Liver (tissue), 9 donors: ENCODE measurements around the gene TPD52L2. TPM values are rescaled to one million over a fixed set of nuclear protein-coding genes. Genes with fewer than 3 reads are reported as not detected.

Experiments
- DNase-seq: peaks from one replicate; pipeline ENCODE4 v3.0.0-alpha.2; 2017; ENCODE audit warnings: low spot score
- H3K27ac ChIP-seq, 2 donors: one replicate each; pipeline ENCODE4 v1.7.0; 2013; ENCODE audit warnings: inconsistent platforms in 2 of 2, low read length in 2 of 2, control low read depth in 1 of 2, low read depth in 1 of 2, mild to moderate bottlenecking in 1 of 2
- H3K27me3 ChIP-seq, 4 donors: one replicate each; pipeline versions ENCODE4 v1.6.1 to v1.7.0; 2013; ENCODE audit warnings: low read length in 3 of 4, inconsistent platforms in 1 of 4, mild to moderate bottlenecking in 1 of 4, moderate library complexity in 1 of 4; ENCODE audit not compliant: control insufficient read depth in 4 of 4, insufficient read depth in 4 of 4
- H3K36me3 ChIP-seq, 4 donors: one replicate each; pipeline versions ENCODE4 v1.6.1 to v1.7.0; 2013; ENCODE audit warnings: low read length in 3 of 4, mild to moderate bottlenecking in 3 of 4, low read depth in 1 of 4, moderate library complexity in 1 of 4; ENCODE audit not compliant: control insufficient read depth in 4 of 4, insufficient read depth in 3 of 4
- H3K4me1 ChIP-seq, 4 donors: one replicate each; pipeline versions ENCODE4 v1.6.1 to v1.7.0; 2013; ENCODE audit warnings: low read length in 3 of 4, mild to moderate bottlenecking in 3 of 4, moderate library complexity in 1 of 4; ENCODE audit not compliant: control insufficient read depth in 4 of 4, insufficient read depth in 4 of 4
- H3K4me3 ChIP-seq, 3 donors: one replicate each; pipeline versions ENCODE4 v1.6.1 to v1.7.0; 2013; ENCODE audit warnings: low read length in 3 of 3, control low read depth in 1 of 3, low read depth in 1 of 3, mild to moderate bottlenecking in 1 of 3
- H3K9ac ChIP-seq, 2 donors: one replicate each; pipeline ENCODE4 v1.7.0; 2013; ENCODE audit warnings: low read length in 2 of 2, mild to moderate bottlenecking in 2 of 2, moderate library complexity in 2 of 2, control low read depth in 1 of 2, low read depth in 1 of 2
- H3K9me3 ChIP-seq, 4 donors: one replicate each; pipeline versions ENCODE4 v1.6.1 to v1.7.0; 2013; ENCODE audit warnings: low read length in 3 of 4; ENCODE audit not compliant: control insufficient read depth in 4 of 4
- ATF3 ChIP-seq: IDR thresholded peaks from 2 replicates; pipeline ENCODE4 v1.6.1; 2016; ENCODE audit warnings: antibody characterized with exemption
- CTCF ChIP-seq: fragments of 150-350 bp; IDR thresholded peaks from 2 replicates; pipeline ENCODE4 v1.5.1; 2017; ENCODE audit warnings: improper control_type of control experiment, low read depth, low read length; ENCODE audit not compliant: missing input control
- EGR1 ChIP-seq, 2 donors: IDR thresholded peaks; 2 replicates each; pipeline ENCODE4 v1.6.1; 2016 to 2018; ENCODE audit warnings: antibody characterized with exemption in 2 of 2, low read depth in 2 of 2
- FOXA1 ChIP-seq: IDR thresholded peaks from 2 replicates; pipeline ENCODE4 v1.6.1; 2016; ENCODE audit warnings: antibody characterized with exemption
- FOXA2 ChIP-seq: IDR thresholded peaks from 2 replicates; pipeline ENCODE4 v1.6.1; 2016; ENCODE audit warnings: antibody characterized with exemption
- GABPA ChIP-seq, 2 donors: IDR thresholded peaks in 1 of 2; conservative IDR thresholded peaks in 1 of 2; 2 replicates each; pipeline ENCODE4 v1.6.1; 2016; ENCODE audit warnings: antibody characterized with exemption in 2 of 2, mild to moderate bottlenecking in 1 of 2, moderate library complexity in 1 of 2
- HNF4G ChIP-seq: IDR thresholded peaks from 2 replicates; pipeline ENCODE4 v1.6.1; 2016; ENCODE audit warnings: antibody characterized with exemption
- JUND ChIP-seq, 2 donors: IDR thresholded peaks; 2 replicates each; pipeline ENCODE4 v1.6.1; 2016; ENCODE audit warnings: antibody characterized with exemption in 2 of 2
- MAX ChIP-seq: IDR thresholded peaks from 2 replicates; pipeline ENCODE4 v1.6.1; 2016; ENCODE audit warnings: antibody characterized with exemption
- RAD21 ChIP-seq, 2 donors: IDR thresholded peaks; 2 replicates each; pipeline ENCODE4 v1.6.1; 2016; ENCODE audit warnings: antibody characterized with exemption in 2 of 2, mild to moderate bottlenecking in 2 of 2
- REST ChIP-seq: IDR thresholded peaks from 2 replicates; pipeline ENCODE4 v1.6.1; 2016; ENCODE audit warnings: antibody characterized with exemption, mild to moderate bottlenecking
- RXRA ChIP-seq, 2 donors: IDR thresholded peaks; 2 replicates each; pipeline ENCODE4 v1.6.1; 2017 to 2018; ENCODE audit warnings: antibody characterized with exemption in 2 of 2, mild to moderate bottlenecking in 1 of 2
- SP1 ChIP-seq: IDR thresholded peaks from 2 replicates; pipeline ENCODE4 v1.6.1; 2018; ENCODE audit warnings: antibody characterized with exemption, mild to moderate bottlenecking
- TAF1 ChIP-seq: conservative IDR thresholded peaks from 2 replicates; pipeline ENCODE4 v1.6.1; 2016; ENCODE audit warnings: antibody characterized with exemption, mild to moderate bottlenecking
- ZBTB33 ChIP-seq: IDR thresholded peaks from 2 replicates; pipeline ENCODE4 v1.6.1; 2016; ENCODE audit warnings: antibody characterized with exemption
- WGBS: extraction: QIAGEN DNeasy Blood & Tissue Kit; methylation state at CpG from one replicate; pipeline ENCODE4 v1.1.7; 2013; 5-methylcytosine and 5-hydroxymethylcytosine counted together
- polyA plus RNA-seq, 2 donors: library from polyadenylated mRNA; stranded (reverse) in 1 of 2; unstranded in 1 of 2; fragments of 200-250 nt in 1 of 2; fragments of >200 nt in 1 of 2; fragmentation: Nextera tagmentation in 1 of 2; extraction: Ambion mirVana in 1 of 2; gene quantifications; one replicate each; pipeline versions ENCODE4 v1.2.1 to v1.2.3, GENCODE V29; 2013 to 2015
- total RNA-seq, 2 donors: library from RNA; depleted of rRNA; stranded (reverse); fragments of >200 nt; gene quantifications; one replicate each; pipeline ENCODE4 v1.2.3, GENCODE V29; 2014
- donor health status: healthy.
- donor health status: healthy.
- donor health status: healthy.
- donor health status: healthy.
- donor health status: healthy.

The TPD52L2 gene
- total and polyA plus RNA-seq, 4 donors = 12.3 to 33.0 (median 28.2) TPM

GRCh38 chr20:63837479-63837878 lies 27.6 kb upstream of the TPD52L2 start:
- WGBS = 74% methylated on average over 8 of the region's 8 CpGs
- peaks cover 0 to 9% (median 0%) of the 10 kb centered on the region in 4 donors for H3K4me1 ChIP-seq
- no peak for DNase-seq
- no peak overlapping the region for H3K27ac ChIP-seq
- H3K4me3 ChIP-seq = no peak overlapping the region
- H3K36me3 ChIP-seq = no peaks in the 10 kb centered on the region
- H3K9me3 ChIP-seq = no peaks in the 10 kb centered on the region
- H3K27me3 ChIP-seq = no peaks in the 10 kb centered on the region
- TF ChIP-seq GABPA (IDR thresholded peaks at IDR 0.05 in 1 of 2, conservative IDR thresholded peaks at IDR 0.05 in 1 of 2) = no peak
- no peak for TF ChIP-seq REST
- no peak for TF ChIP-seq CTCF
- TF ChIP-seq HNF4G = no peak
- no peak for TF ChIP-seq ZBTB33
- no peak for TF ChIP-seq EGR1 (IDR thresholded peaks at IDR 0.05; ENCODE audit: low read depth in 2 of 2)
- no peak for TF ChIP-seq TAF1
- no peak for TF ChIP-seq RAD21 (IDR thresholded peaks at IDR 0.05)
- no peak overlapping the region for H3K9ac ChIP-seq

GRCh38 chr20:63839620-63840019 lies 25.4 kb upstream of the TPD52L2 start:
- peaks cover 0 to 1% (median 0%) of the 10 kb centered on the region in 4 donors for H3K27me3 ChIP-seq
- no peak overlapping the region for H3K9ac ChIP-seq
- no peaks in the 10 kb centered on the region for H3K9me3 ChIP-seq
- no peak overlapping the region for H3K4me3 ChIP-seq
- WGBS = 86% methylated on average over 13 of the region's 13 CpGs
- no peak overlapping the region for H3K27ac ChIP-seq
- peaks cover 0 to 4% (median 0%) of the 10 kb centered on the region in 4 donors for H3K4me1 ChIP-seq
- no peak for DNase-seq
- H3K36me3 ChIP-seq = no peaks in the 10 kb centered on the region
- TF ChIP-seq RXRA (IDR thresholded peaks at IDR 0.05) (no peak), EGR1 (IDR thresholded peaks at IDR 0.05; ENCODE audit: low read depth in 2 of 2) (no peak), ATF3 (no peak), CTCF (no peak), SP1 (no peak), HNF4G (no peak), FOXA1 (no peak), JUND (IDR thresholded peaks at IDR 0.05) (no peak), ZBTB33 (no peak), REST (no peak), FOXA2 (no peak), GABPA (IDR thresholded peaks at IDR 0.05 in 1 of 2, conservative IDR thresholded peaks at IDR 0.05 in 1 of 2) (no peak), MAX (no peak)
